Activated CD8-positive, alpha-beta T cell treated with anti-CD3 and anti-CD28 coated beads for 36 hours (primary cell): ENCODE measurements around the gene SIL1. TPM values are rescaled to one million over a fixed set of nuclear protein-coding genes. Genes with fewer than 3 reads are reported as not detected.
"Not testable (repeated sequence)": the region's sequence is repeated elsewhere in the genome, so short reads cannot be mapped to it uniquely, and the experiment has no call there.

Experiments
- ATAC-seq: fragments of 200-7000 bp; cut with Tn5 transposase; one replicate; pipeline ENCODE4 v1.10.0; 2021; ENCODE audit warnings: mild to moderate bottlenecking, moderate library complexity
- CTCF ChIA-PET: fragments of 350-600 bp; sonication (Branson Sonifier 250); formaldehyde crosslinking; loops from one replicate; lab custom pipeline; 2021; ENCODE audit warnings: antibody characterized with exemption; lab: Charles Lee
- POLR2A ChIA-PET: fragments of 350-600 bp; sonication (Branson Sonifier 250); formaldehyde crosslinking; loops from one replicate; lab custom pipeline; 2021; ENCODE audit warnings: antibody characterized with exemption; lab: Charles Lee
- DNase-seq: peaks from one replicate; pipeline ENCODE4 v3.0.0-alpha.2; 2020
- H3K27ac Mint-ChIP-seq: one replicate; pipeline ENCODE4 v1.8.0; 2021; ENCODE audit warnings: mild to moderate bottlenecking, mixed read lengths
- H3K27me3 Mint-ChIP-seq: one replicate; pipeline ENCODE4 v1.8.0; 2021; ENCODE audit warnings: mixed read lengths
- H3K36me3 Mint-ChIP-seq: one replicate; pipeline ENCODE4 v1.8.0; 2021; ENCODE audit warnings: low read depth, mixed read lengths
- H3K4me1 Mint-ChIP-seq: one replicate; pipeline ENCODE4 v1.8.0; 2021; ENCODE audit warnings: low read depth, mixed read lengths
- H3K4me3 Mint-ChIP-seq: one replicate; pipeline ENCODE4 v1.8.0; 2021; ENCODE audit warnings: mild to moderate bottlenecking, moderate library complexity, mixed read lengths
- H3K9me3 Mint-ChIP-seq: one replicate; pipeline ENCODE4 v1.8.0; 2021; ENCODE audit warnings: mixed read lengths
- CTCF ChIP-seq: fragments of 200-600 bp; IDR thresholded peaks from one replicate; pipeline ENCODE4 v1.8.0; 2022; ENCODE audit warnings: antibody characterized with exemption, mild to moderate bottlenecking
- intact Hi-C: fragments of 100-400 bp; cut with micrococcal nuclease; formaldehyde crosslinking; loops from one replicate; pipeline ENCODE4 v1.10.0; 2022
- total RNA-seq, 2 experiments: library from RNA; stranded (reverse); gene quantifications; one replicate each; pipeline ENCODE4 v1.2.3, GENCODE V29; 2021

The SIL1 gene
- total RNA-seq, 2 experiments from 2014 or later = 27.6 to 32.3 TPM

GRCh38 chr5:139075066-139076050, 122.8 kb downstream of the SIL1 start:
- H3K4me1 Mint-ChIP-seq = peaks cover 8% of the 10 kb centered on the region
- intact Hi-C loops = no loop called here

GRCh38 chr5:139073956-139074355, 124.2 kb downstream of the SIL1 start:
- CTCF ChIA-PET, POLR2A ChIA-PET, H3K27ac Mint-ChIP-seq: not testable (repeated sequence)

More at GRCh38 chr5:139075066-139076050, 122.8 kb downstream of the SIL1 start:
- no peaks in the 10 kb centered on the region for H3K9me3 Mint-ChIP-seq
- DNase-seq (no peak), ATAC-seq (no peak)
- H3K27ac Mint-ChIP-seq = no peak overlapping the region
- no peaks in the 10 kb centered on the region for H3K36me3 Mint-ChIP-seq
- H3K27me3 Mint-ChIP-seq = no peaks in the 10 kb centered on the region
- H3K4me3 Mint-ChIP-seq = no peak overlapping the region
- no peak for TF ChIP-seq CTCF
- POLR2A ChIA-PET = interaction anchor here (0.6 kb wide), 1 partner anchor 889 kb away, joined by 4 read pairs; no protein-coding TSS in a partner anchor
- CTCF ChIA-PET = interaction anchor here (1.1 kb wide), 1 partner anchor 59 kb away, joined by 3 read pairs; no protein-coding TSS in a partner anchor

GRCh38 chr5:139068494-139069151, 129.5 kb downstream of the SIL1 start:
- Mint-ChIP-seq H3K27me3 (no peaks in the 10 kb centered on the region), H3K9me3 (no peaks in the 10 kb centered on the region), H3K4me3 (no peak overlapping the region), H3K4me1 (peaks cover 8% of the 10 kb centered on the region), H3K36me3 (no peaks in the 10 kb centered on the region), H3K27ac (no peak overlapping the region)
- POLR2A ChIA-PET = no interaction called here
- no peak for TF ChIP-seq CTCF
- ATAC-seq = no peak
- DNase-seq = no peak
- intact Hi-C loops = no loop called here
- CTCF ChIA-PET = interaction anchor here (1.3 kb wide), 1 partner anchor 61 kb away, joined by 3 read pairs; no protein-coding TSS in a partner anchor

More at GRCh38 chr5:139073956-139074355, 124.2 kb downstream of the SIL1 start:
- H3K4me3 Mint-ChIP-seq, ATAC-seq, H3K9me3 Mint-ChIP-seq, DNase-seq, H3K27me3 Mint-ChIP-seq, H3K4me1 Mint-ChIP-seq, intact Hi-C loops, H3K36me3 Mint-ChIP-seq: not testable (repeated sequence)

GRCh38 chr5:139068060-139068459, 130.1 kb downstream of the SIL1 start:
- intact Hi-C loops = no loop called here
- Mint-ChIP-seq H3K9me3 (no peaks in the 10 kb centered on the region), H3K27ac (no peak overlapping the region), H3K36me3 (no peaks in the 10 kb centered on the region), H3K4me3 (no peak overlapping the region), H3K27me3 (no peaks in the 10 kb centered on the region), H3K4me1 (peaks cover 8% of the 10 kb centered on the region)
- ATAC-seq (no peak), DNase-seq (no peak)
- CTCF ChIA-PET = no interaction called here
- POLR2A ChIA-PET = no interaction called here
- no peak for TF ChIP-seq CTCF

- Mint-ChIP-seq H3K4me1 (peaks cover 8% of the 10 kb centered on the region), H3K4me3 (no peak overlapping the region), H3K36me3 (no peaks in the 10 kb centered on the region), H3K27me3 (no peaks in the 10 kb centered on the region), H3K27ac (no peak overlapping the region), H3K9me3 (no peaks in the 10 kb centered on the region)
- ATAC-seq = no peak
- intact Hi-C loops = no loop called here
- ChIA-PET POLR2A (interaction anchor here (1.5 kb wide), 1 partner anchor 14 kb away, joined by 4 read pairs; no protein-coding TSS in a partner anchor), CTCF (no interaction called here)
- DNase-seq = no peak
- no peak for TF ChIP-seq CTCF
Measured at GRCh38 chr5:139065306-139065705, 132.9 kb downstream of the SIL1 start.
